Hematopoietic multipotent progenitor cell treated with erythropoietin and hydrocortisone succinate and interleukin-3 and kit ligand, for 6 days (in vitro differentiated cells): ENCODE results near the gene AMH.

Experiments
- DNase-seq: peaks from one replicate; pipeline ENCODE4 v3.0.0-alpha.2; 2015

Gene AMH

GRCh38 chr19:2288818-2289713 lies 39.9 kb downstream of the AMH start:
- no peak for DNase-seq

- DNase-seq = peak; percentile 87
These were observed 40.8 kb downstream of the AMH start for GRCh38 chr19:2289714-2290435.

GRCh38 chr19:2290441-2291184 lies 41.5 kb downstream of the AMH start:
- no peak for DNase-seq

GRCh38 chr19:2291185-2291751 lies 42.1 kb downstream of the AMH start:
- DNase-seq = no peak

- no peak for DNase-seq
These were observed 45.7 kb downstream of the AMH start for GRCh38 chr19:2294687-2295335.

GRCh38 chr19:2296141-2296540 lies 47.0 kb downstream of the AMH start:
- DNase-seq = no peak

GRCh38 chr19:2300533-2300932 lies 51.4 kb downstream of the AMH start:
- DNase-seq = no peak
